A549 (cell line): ENCODE data around the gene MAML1.

Source experiments
- CHD2 ChIP-seq: fragments of 150-350 bp; IDR thresholded peaks from 2 replicates; pipeline ENCODE4 v1.6.1; 2014; ENCODE audit warnings: low read length; ENCODE audit not compliant: partially characterized antibody
- TF ChIP-seq, protein P1 (sequence below): fragments of 450-650 bp; IDR thresholded peaks from 2 replicates; pipeline ENCODE4 v1.6.1; 2014; ENCODE audit warnings: antibody characterized with exemption
- TF ChIP-seq, protein P2 (sequence below): fragments of >200 bp; sonication (Bioruptor Twin); formaldehyde crosslinking; IDR thresholded peaks from 3 replicates; pipeline ENCODE4 v1.5.1; 2016

DNA sequence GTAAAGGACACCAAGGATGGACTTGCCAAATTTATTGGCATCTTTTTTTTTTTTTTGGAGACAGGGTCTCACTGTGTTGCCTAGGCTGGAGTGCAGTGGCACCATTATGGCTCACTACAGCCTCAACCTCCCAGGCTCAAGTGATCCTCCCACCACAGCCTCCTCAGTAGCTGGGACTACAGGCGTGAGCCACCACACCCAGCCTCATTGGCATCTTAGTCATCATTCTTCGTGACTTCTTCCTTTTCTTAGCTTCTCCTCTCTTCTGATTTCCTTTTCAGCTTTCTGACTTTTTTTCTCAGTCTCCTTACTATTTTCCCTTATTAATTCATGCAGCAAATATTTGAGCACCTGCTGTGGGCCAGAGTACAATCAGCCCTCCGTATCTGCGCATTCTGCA is 6.1 kb downstream of the MAML1 start:
- TF ChIP-seq, protein P1, sequence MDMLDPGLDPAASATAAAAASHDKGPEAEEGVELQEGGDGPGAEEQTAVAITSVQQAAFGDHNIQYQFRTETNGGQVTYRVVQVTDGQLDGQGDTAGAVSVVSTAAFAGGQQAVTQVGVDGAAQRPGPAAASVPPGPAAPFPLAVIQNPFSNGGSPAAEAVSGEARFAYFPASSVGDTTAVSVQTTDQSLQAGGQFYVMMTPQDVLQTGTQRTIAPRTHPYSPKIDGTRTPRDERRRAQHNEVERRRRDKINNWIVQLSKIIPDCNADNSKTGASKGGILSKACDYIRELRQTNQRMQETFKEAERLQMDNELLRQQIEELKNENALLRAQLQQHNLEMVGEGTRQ, result no peak
- no peak for TF ChIP-seq CHD2
- TF ChIP-seq, protein P2, sequence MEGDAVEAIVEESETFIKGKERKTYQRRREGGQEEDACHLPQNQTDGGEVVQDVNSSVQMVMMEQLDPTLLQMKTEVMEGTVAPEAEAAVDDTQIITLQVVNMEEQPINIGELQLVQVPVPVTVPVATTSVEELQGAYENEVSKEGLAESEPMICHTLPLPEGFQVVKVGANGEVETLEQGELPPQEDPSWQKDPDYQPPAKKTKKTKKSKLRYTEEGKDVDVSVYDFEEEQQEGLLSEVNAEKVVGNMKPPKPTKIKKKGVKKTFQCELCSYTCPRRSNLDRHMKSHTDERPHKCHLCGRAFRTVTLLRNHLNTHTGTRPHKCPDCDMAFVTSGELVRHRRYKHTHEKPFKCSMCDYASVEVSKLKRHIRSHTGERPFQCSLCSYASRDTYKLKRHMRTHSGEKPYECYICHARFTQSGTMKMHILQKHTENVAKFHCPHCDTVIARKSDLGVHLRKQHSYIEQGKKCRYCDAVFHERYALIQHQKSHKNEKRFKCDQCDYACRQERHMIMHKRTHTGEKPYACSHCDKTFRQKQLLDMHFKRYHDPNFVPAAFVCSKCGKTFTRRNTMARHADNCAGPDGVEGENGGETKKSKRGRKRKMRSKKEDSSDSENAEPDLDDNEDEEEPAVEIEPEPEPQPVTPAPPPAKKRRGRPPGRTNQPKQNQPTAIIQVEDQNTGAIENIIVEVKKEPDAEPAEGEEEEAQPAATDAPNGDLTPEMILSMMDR, result no peak
